Measurements from ENCODE around the gene LARGE1.

LARGE1 gene

DNA sequence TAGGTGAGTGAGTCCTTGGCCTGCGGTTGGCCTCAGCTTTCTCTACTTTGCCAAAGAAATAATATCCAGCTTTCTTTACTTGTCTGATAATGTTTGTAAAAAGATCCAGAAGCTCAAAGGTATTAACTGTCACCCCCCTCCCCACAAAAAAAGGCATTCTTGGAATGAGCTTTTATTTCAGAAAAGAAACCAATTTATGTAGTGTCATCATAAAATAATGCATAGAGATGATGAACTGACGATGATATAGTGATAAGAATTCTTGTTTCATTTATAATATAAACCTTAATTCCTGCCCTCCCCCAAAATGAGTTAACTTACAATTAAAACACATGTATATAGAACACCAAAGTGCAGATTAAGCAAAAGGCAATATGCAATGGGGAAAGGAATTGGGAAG is 191.4 kb downstream of the LARGE1 start:
- H3K36me3 ChIP-seq = no peaks in the 10 kb centered on the region
- H3K27me3 ChIP-seq = no peaks in the 10 kb centered on the region
- H3K9me3 ChIP-seq = no peaks in the 10 kb centered on the region
- no peak for DNase-seq
- H3K4me3 ChIP-seq (ENCODE audit: low read depth, low read length) = no peak overlapping the region
- no peaks in the 10 kb centered on the region for H3K4me1 ChIP-seq
- TF ChIP-seq, protein P1, sequence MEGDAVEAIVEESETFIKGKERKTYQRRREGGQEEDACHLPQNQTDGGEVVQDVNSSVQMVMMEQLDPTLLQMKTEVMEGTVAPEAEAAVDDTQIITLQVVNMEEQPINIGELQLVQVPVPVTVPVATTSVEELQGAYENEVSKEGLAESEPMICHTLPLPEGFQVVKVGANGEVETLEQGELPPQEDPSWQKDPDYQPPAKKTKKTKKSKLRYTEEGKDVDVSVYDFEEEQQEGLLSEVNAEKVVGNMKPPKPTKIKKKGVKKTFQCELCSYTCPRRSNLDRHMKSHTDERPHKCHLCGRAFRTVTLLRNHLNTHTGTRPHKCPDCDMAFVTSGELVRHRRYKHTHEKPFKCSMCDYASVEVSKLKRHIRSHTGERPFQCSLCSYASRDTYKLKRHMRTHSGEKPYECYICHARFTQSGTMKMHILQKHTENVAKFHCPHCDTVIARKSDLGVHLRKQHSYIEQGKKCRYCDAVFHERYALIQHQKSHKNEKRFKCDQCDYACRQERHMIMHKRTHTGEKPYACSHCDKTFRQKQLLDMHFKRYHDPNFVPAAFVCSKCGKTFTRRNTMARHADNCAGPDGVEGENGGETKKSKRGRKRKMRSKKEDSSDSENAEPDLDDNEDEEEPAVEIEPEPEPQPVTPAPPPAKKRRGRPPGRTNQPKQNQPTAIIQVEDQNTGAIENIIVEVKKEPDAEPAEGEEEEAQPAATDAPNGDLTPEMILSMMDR (IDR thresholded peaks at IDR 0.05; ENCODE audit: low read depth, low read length) = no peak

DNA sequence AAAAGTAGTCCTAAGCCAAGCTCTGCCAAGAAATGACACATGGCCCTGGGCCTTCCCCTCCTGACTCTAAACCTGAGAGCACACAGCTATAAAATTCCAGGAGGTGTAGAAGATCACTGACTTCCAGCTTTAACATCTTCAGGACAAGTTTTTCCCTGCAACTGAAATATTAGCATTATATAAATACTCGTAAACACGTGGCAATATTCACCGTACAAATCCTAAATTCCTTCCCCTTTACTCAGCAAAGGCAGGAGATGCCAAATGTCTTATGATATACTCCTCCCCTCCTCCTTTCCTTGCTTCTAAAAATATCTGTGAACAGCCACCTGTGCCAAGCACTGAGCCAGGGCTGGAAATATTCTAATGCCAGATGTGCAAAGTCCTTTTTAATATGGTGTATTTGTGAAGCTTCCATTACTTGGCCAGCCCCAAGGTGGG is 194.0 kb downstream of the LARGE1 start:
- DNase-seq = no peak
- Histone ChIP-seq H3K27me3 (no peaks in the 10 kb centered on the region), H3K36me3 (no peaks in the 10 kb centered on the region)

DNA sequence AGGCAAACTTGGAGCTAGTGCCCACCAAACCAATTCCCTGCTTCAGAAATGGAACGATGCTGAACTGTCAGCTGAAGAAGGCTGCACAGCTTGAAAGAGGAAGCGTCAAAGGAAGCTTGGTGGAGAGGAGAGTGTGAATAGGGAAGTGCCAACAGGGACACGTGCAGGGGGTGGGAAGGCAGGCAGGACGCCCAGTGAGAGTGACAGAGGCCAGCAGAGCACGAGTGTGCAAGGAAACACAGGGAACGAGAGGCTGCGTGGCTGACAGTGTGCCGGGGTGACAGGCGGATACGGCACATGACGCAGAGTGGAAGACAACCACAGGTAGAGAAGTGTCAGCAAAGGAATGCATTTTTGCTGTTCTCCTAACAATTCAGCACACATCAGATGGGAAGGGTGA is 196.4 kb downstream of the LARGE1 start:
- DNase-seq = no peak
- no peaks in the 10 kb centered on the region for H3K9me3 ChIP-seq
- H3K27me3 ChIP-seq = no peaks in the 10 kb centered on the region
- no peak overlapping the region for H3K4me3 ChIP-seq (ENCODE audit: low read depth, low read length)
- TF ChIP-seq, protein P1 (IDR thresholded peaks at IDR 0.05; ENCODE audit: low read depth, low read length) = no peak
- H3K36me3 ChIP-seq = no peaks in the 10 kb centered on the region
- no peaks in the 10 kb centered on the region for H3K4me1 ChIP-seq

More for the DNA sequence above, 194.0 kb downstream of the LARGE1 start:
- no peak overlapping the region for H3K4me3 ChIP-seq (ENCODE audit: low read depth, low read length)
- no peaks in the 10 kb centered on the region for H3K4me1 ChIP-seq
- TF ChIP-seq, protein P1 (IDR thresholded peaks at IDR 0.05; ENCODE audit: low read depth, low read length) = no peak
- H3K9me3 ChIP-seq = no peaks in the 10 kb centered on the region

DNA sequence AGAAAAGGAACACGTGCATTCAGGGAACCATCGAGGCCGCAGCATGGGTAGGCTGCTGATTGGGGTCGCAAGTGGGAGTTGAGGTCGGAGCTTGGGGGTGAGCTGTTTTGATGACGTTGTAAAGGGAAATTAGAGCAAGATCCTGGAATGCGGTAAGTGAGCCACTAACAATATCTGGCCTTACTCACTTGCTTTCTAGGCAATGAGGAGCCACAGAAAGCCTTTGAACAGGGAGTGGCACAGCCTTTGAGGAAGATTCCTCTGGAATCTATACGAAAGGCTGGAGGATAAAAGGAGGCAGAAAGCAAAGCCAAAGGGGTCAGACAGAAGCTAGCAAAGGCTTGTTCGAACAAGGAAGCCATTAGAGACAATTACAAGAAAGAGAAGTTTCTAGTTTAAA is 197.5 kb downstream of the LARGE1 start:
- H3K4me1 ChIP-seq = no peaks in the 10 kb centered on the region
- no peaks in the 10 kb centered on the region for H3K9me3 ChIP-seq
- H3K36me3 ChIP-seq = no peaks in the 10 kb centered on the region
- no peak for DNase-seq
- H3K4me3 ChIP-seq (ENCODE audit: low read depth, low read length) = no peak overlapping the region
- H3K27me3 ChIP-seq = no peaks in the 10 kb centered on the region
- TF ChIP-seq, protein P1 (IDR thresholded peaks at IDR 0.05; ENCODE audit: low read depth, low read length) = no peak

DNA sequence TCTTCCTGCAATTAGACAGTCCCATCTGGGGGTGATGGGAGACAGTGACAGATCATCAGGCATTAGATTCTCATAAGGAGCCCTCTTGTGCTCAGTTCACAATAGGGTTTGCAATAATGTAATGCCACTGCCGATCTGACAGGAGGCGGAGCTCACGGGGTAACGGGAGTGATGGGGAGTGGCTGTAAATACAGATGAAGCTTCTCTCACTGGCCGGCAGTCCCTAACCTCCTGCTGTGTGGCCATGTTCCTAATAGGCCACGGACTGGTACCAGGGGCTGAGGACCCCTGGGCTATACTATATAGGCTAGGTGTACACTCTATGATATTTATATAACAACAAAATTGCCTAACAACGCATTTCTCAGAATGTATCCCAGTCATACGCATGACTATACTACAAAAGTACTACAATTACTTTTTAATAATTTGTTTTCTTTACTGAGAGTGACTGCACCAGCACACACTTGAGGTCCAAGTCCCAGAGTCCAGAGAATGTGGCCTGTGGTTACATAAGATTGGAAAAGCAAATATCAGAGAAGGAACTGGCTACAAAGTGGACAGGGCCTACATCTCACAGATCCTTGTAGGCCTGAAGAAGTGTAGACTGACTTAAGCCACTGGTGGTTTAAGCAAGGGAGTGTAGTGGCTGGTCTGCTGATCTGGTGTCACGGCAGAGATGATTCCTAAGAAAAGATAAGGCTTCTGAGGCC is 200.0 kb downstream of the LARGE1 start:
- Histone ChIP-seq H3K9me3 (no peaks in the 10 kb centered on the region; the same call in 1 of the 2 replicates), H3K36me3 (no peaks in the 10 kb centered on the region), H3K4me3 (ENCODE audit: low read depth, low read length) (no peak overlapping the region), H3K4me1 (no peaks in the 10 kb centered on the region), H3K27me3 (no peaks in the 10 kb centered on the region)
- no peak for DNase-seq
- TF ChIP-seq, protein P1 (IDR thresholded peaks at IDR 0.05; ENCODE audit: low read depth, low read length) = no peak

DNA sequence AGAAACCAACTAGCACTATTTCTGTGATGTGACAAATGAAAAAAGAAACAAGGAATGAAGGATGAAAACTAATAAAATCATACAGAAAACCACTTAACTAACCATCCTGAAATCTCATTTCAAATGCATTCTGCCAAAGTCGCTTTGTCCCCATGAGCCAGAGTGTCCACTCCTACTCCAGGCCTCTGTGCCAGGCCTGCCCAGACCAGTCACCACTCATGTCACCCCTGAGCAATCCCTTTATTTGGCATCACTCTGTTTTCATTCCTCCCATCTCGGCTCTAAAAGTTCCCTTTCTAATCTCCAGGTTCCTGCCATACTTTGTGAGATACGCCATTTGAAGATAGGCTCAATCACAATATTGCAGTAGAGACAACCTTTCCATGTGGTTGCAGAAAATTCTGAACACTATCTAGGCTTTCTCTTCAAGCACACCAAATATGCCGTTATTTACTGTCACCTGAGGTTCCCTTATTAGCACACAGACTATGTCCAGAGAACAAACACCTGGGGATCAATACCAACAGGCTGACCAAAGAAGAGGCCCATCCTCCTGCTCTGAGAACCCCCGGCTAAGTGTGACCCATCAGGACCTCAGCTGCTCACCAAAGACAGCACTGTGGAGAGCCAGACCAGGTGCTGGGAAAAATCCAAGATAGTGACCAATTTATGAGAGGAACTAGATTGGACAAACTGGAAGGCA is 202.4 kb downstream of the LARGE1 start:
- Histone ChIP-seq H3K27me3 (no peaks in the 10 kb centered on the region), H3K9me3 (no peaks in the 10 kb centered on the region; the same call in 1 of the 2 replicates), H3K4me3 (ENCODE audit: low read depth, low read length) (no peak overlapping the region), H3K36me3 (no peaks in the 10 kb centered on the region), H3K4me1 (no peaks in the 10 kb centered on the region)
- DNase-seq = no peak
- TF ChIP-seq, protein P1 (IDR thresholded peaks at IDR 0.05; ENCODE audit: low read depth, low read length) = no peak

All from BE2C (cell line).